Calu3 (cell line): ENCODE results near the gene IL37. TPM values are rescaled to one million over a fixed set of nuclear protein-coding genes. Genes with fewer than 3 reads are reported as not detected.

Source experiments
- BruUV-seq: library from RNA; stranded (reverse); fragments of 400-500 nt; replicated peaks from 2 replicates; lab custom pipeline; 2021; lab: Mats Ljungman, UMichigan
- CTCF ChIA-PET: fragments of 300-600 bp; sonication (Branson Sonifier 250); formaldehyde crosslinking; loops from one replicate; lab custom pipeline; 2022; ENCODE audit warnings: antibody characterized with exemption; lab: Charles Lee
- DNase-seq: peaks from one replicate; pipeline ENCODE4 v3.0.0; 2022
- H3K27ac Mint-ChIP-seq: one replicate; pipeline ENCODE4 v1.8.0; 2022; ENCODE audit warnings: mixed read lengths; ENCODE audit not compliant: unreplicated experiment
- H3K27me3 Mint-ChIP-seq: one replicate; pipeline ENCODE4 v1.8.0; 2022; ENCODE audit warnings: mixed read lengths; ENCODE audit not compliant: unreplicated experiment
- H3K36me3 Mint-ChIP-seq: one replicate; pipeline ENCODE4 v1.8.0; 2022; ENCODE audit warnings: mild to moderate bottlenecking, moderate library complexity, mixed read lengths; ENCODE audit not compliant: insufficient read depth, unreplicated experiment
- H3K4me1 Mint-ChIP-seq: one replicate; pipeline ENCODE4 v1.8.0; 2022; ENCODE audit warnings: mild to moderate bottlenecking, low read depth, mixed read lengths; ENCODE audit not compliant: unreplicated experiment
- H3K4me3 Mint-ChIP-seq: one replicate; pipeline ENCODE4 v1.8.0; 2022; ENCODE audit warnings: mild to moderate bottlenecking, low read depth, moderate library complexity, mixed read lengths; ENCODE audit not compliant: unreplicated experiment
- H3K9me3 Mint-ChIP-seq: one replicate; pipeline ENCODE4 v1.8.0; 2022; ENCODE audit warnings: low read depth, mixed read lengths; ENCODE audit not compliant: unreplicated experiment
- CTCF ChIP-seq: fragments of 200-600 bp; IDR thresholded peaks from one replicate; pipeline ENCODE4 v1.8.0; 2022; ENCODE audit warnings: antibody characterized with exemption; ENCODE audit not compliant: unreplicated experiment
- intact Hi-C: fragments of 100-400 bp; cut with micrococcal nuclease; formaldehyde crosslinking; loops from one replicate; pipeline ENCODE4 v1.10.0; 2022; ENCODE audit not compliant: unreplicated experiment
- total RNA-seq: library from RNA; stranded (reverse); gene quantifications from 2 replicates; pipeline ENCODE4 v1.2.3, GENCODE V29; 2022

The IL37 gene
- total RNA-seq, 1 experiment from 2014 or later = 2.0 TPM

GRCh38 chr2:112916625-112917247 lies 5.8 kb downstream of the IL37 start:
- peaks cover 5% of the 10 kb centered on the region for H3K4me1 Mint-ChIP-seq
- no peak for DNase-seq
- CTCF ChIA-PET = interaction anchor here (0.9 to 1.1 kb wide), 2 partner anchors 8 to 25 kb away, joined by 3 read pairs; no protein-coding TSS in a partner anchor
- no TSS peak for BruUV-seq
- H3K9me3 Mint-ChIP-seq = no peaks in the 10 kb centered on the region
- no peak overlapping the region for H3K27ac Mint-ChIP-seq
- H3K4me3 Mint-ChIP-seq = no peak overlapping the region
- TF ChIP-seq CTCF = no peak
- no peaks in the 10 kb centered on the region for H3K27me3 Mint-ChIP-seq
- H3K36me3 Mint-ChIP-seq = no peaks in the 10 kb centered on the region
- intact Hi-C loops = no loop called here

- H3K9me3 Mint-ChIP-seq = no peaks in the 10 kb centered on the region
- H3K4me1 Mint-ChIP-seq = peaks cover 5% of the 10 kb centered on the region
- H3K27me3 Mint-ChIP-seq = no peaks in the 10 kb centered on the region
- CTCF ChIA-PET = no interaction called here
- no TSS peak for BruUV-seq
- no peak overlapping the region for H3K4me3 Mint-ChIP-seq
- no peak overlapping the region for H3K27ac Mint-ChIP-seq
- no peaks in the 10 kb centered on the region for H3K36me3 Mint-ChIP-seq
- intact Hi-C loops = no loop called here
- DNase-seq = no peak
- no peak for TF ChIP-seq CTCF
These were observed 6.9 kb downstream of the IL37 start for GRCh38 chr2:112917856-112918255.

- DNase-seq = no peak
- Mint-ChIP-seq H3K4me1 (peaks cover 6% of the 10 kb centered on the region), H3K27me3 (no peaks in the 10 kb centered on the region), H3K9me3 (no peaks in the 10 kb centered on the region), H3K36me3 (no peaks in the 10 kb centered on the region), H3K4me3 (no peak overlapping the region), H3K27ac (no peak overlapping the region)
- intact Hi-C loops = no loop called here
- BruUV-seq = no TSS peak
- CTCF ChIA-PET = no interaction called here
- TF ChIP-seq CTCF = no peak
These were observed 7.3 kb downstream of the IL37 start for GRCh38 chr2:112918256-112918655.

GRCh38 chr2:112919086-112919485 lies 8.1 kb downstream of the IL37 start:
- Mint-ChIP-seq H3K4me1 (peaks cover 14% of the 10 kb centered on the region), H3K36me3 (no peaks in the 10 kb centered on the region), H3K9me3 (no peaks in the 10 kb centered on the region), H3K27ac (no peak overlapping the region), H3K4me3 (no peak overlapping the region), H3K27me3 (no peaks in the 10 kb centered on the region)
- intact Hi-C loops = no loop called here
- CTCF ChIA-PET = no interaction called here
- DNase-seq = no peak
- BruUV-seq = no TSS peak
- TF ChIP-seq CTCF = no peak
